ENCODE data around the gene LEP. TPM values are rescaled to one million over a fixed set of nuclear protein-coding genes. Genes with fewer than 3 reads are reported as not detected.

LEP gene
- total and polyA plus RNA-seq, 9 of the 15 experiments (the other 6 are each of a cell fraction or from before 2014, with no cell fraction given) = not detected

GRCh38 chr7:128217030-128217805 lies 23.9 kb upstream of the LEP start (continued):
- peak; percentile 39; the same call in 1 of the 2 replicates for TF ChIP-seq ATF1 (CRISPR knock-in tag; IDR thresholded peaks at IDR 0.05)
- peak; percentile 77 for TF ChIP-seq ATF1 (tag; IDR thresholded peaks at IDR 0.05)
- no peak for TF ChIP-seq TAF15 (IDR thresholded peaks at IDR 0.05; ENCODE audit: low read depth, low read length)
- TF ChIP-seq ATF3 (IDR thresholded peaks at IDR 0.05) = peak; percentile 88
- no peak for TF ChIP-seq ATF3 (CRISPR knock-in tag; conservative IDR thresholded peaks at IDR 0.05)
- TF ChIP-seq FOXK2 (conservative IDR thresholded peaks at IDR 0.05 in 1 of 2, IDR thresholded peaks at IDR 0.05 in 1 of 2; ENCODE audit: low read depth in 2 of 2) = no peak
- peak; percentile 63 for TF ChIP-seq JUND (IDR thresholded peaks at IDR 0.05; ENCODE audit: borderline replicate concordance, low read depth, low read length)
- no peak; the same call in 1 of the 3 replicates for TF ChIP-seq JUND (tag; IDR thresholded peaks at IDR 0.05; ENCODE audit: borderline replicate concordance, low read depth, low read length)

- no peak for FAIRE-seq
- in situ Hi-C loops (cut with MboI) (no loop called here), intact Hi-C loops (cut with micrococcal nuclease) (loop anchor here (5.0 kb wide), 1 partner anchor 104 kb away; no protein-coding TSS in a partner anchor)
- ATAC-seq = peak; percentile 62
- H3K27ac ChIP-seq (ENCODE audit: extremely low read depth, low read depth, low read length) = no peak overlapping the region
- BruUV-seq (replicated peaks) = no TSS peak
- ChIA-PET CTCF (ENCODE audit: low intra/inter-chr PET ratio) (no interaction called here), POLR2A (interaction anchor here (1.7 kb wide), 1 partner anchor 10 kb away, joined by 4 read pairs; no protein-coding TSS in a partner anchor)
- H3K9ac ChIP-seq (ENCODE audit: insufficient read depth in 1 of 2, low read depth in 2 of 2, low read length in 2 of 2) = no peak overlapping the region
- DNase-seq (ENCODE audit: extremely low read depth in 1 of 4, low spot score in 3 of 4) = peak in 3 of 4 experiments; percentile 39 to 45 (median 44)
- H3K9me3 ChIP-seq (replicated peaks; ENCODE audit: control insufficient read depth, insufficient read depth, low read depth, low read length) = no peaks in the 10 kb centered on the region
- H3K4me2 ChIP-seq (ENCODE audit: insufficient read depth, low read length) = peak overlapping the region; percentile 46
- H3K27me3 ChIP-seq (ENCODE audit: control insufficient read depth in 2 of 2, insufficient read depth in 2 of 2, low read length in 2 of 2) = peaks cover 18 to 55% of the 10 kb centered on the region in 2 experiments
- peaks cover 0 to 4% of the 10 kb centered on the region in 2 experiments; a peak in 1 of 5 replicates for H3K4me1 ChIP-seq (replicated peaks in 1 of 2; ENCODE audit: control insufficient read depth in 2 of 2, insufficient read depth in 2 of 2, low read length in 2 of 2)
- no peak overlapping the region for H2AFZ ChIP-seq (ENCODE audit: low read depth, low read length)
- 4% methylated on average over 9 of the region's 9 CpGs for WGBS (ENCODE audit: insufficient coverage, low coverage, missing lambda C conversion rate)
- no peaks in the 10 kb centered on the region for H3K36me3 ChIP-seq (ENCODE audit: control insufficient read depth, insufficient read depth, low read length)
- no peak overlapping the region for H3K4me3 ChIP-seq
- no peaks in the 10 kb centered on the region for H3K79me2 ChIP-seq (ENCODE audit: control insufficient read depth, insufficient read depth, low read length)
- no peaks in the 10 kb centered on the region for H4K20me1 ChIP-seq (replicated peaks; ENCODE audit: control insufficient read depth, insufficient read depth, low read length)
- H3K9me1 ChIP-seq (ENCODE audit: control insufficient read depth, insufficient read depth, low read length) = no peaks in the 10 kb centered on the region
- TF ChIP-seq MTA3 (IDR thresholded peaks at IDR 0.05; ENCODE audit: borderline replicate concordance) = no peak
- TF ChIP-seq SPI1 (IDR thresholded peaks at IDR 0.05; ENCODE audit: borderline replicate concordance, low read depth, low read length) = peak; percentile 67; the same call in 1 of the 2 replicates
- TF ChIP-seq CTCF (IDR thresholded peaks at IDR 0.05 in 2 of 3, conservative IDR thresholded peaks at IDR 0.05 in 1 of 3; ENCODE audit: insufficient read depth in 2 of 3, low read depth in 1 of 3, low read length in 3 of 3) = peak; percentile 32 to 49 (median 45); a peak in 5 of 6 replicates
- peak; percentile 28; the same call in 1 of the 2 replicates for TF ChIP-seq CTBP1 (IDR thresholded peaks at IDR 0.05; ENCODE audit: borderline replicate concordance)
- TF ChIP-seq ZNF75A (CRISPR knock-in tag; IDR thresholded peaks at IDR 0.05) = no peak
- TF ChIP-seq PHF8 (IDR thresholded peaks at IDR 0.05; ENCODE audit: borderline replicate concordance, low read length) = no peak
- TF ChIP-seq ZNF12 (CRISPR knock-in tag; IDR thresholded peaks at IDR 0.05) = no peak
- TF ChIP-seq DIDO1 (tag; IDR thresholded peaks at IDR 0.05; ENCODE audit: low read depth) = 0 out of 2 replicates have a peak, but pooled peaks have one; percentile 21
- TF ChIP-seq KLF1 (tag; IDR thresholded peaks at IDR 0.05) = no peak
- no peak for TF ChIP-seq HDAC2 (IDR thresholded peaks at IDR 0.05)
Observed at GRCh38 chr7:128217967-128218652, 23.0 kb upstream of the LEP start.
